ENCODE results near the gene VPS36. TPM values are rescaled to one million over a fixed set of nuclear protein-coding genes. Genes with fewer than 3 reads are reported as not detected.
A peak's percentile ranks its signal among the peaks of the same experiment; 100 is the strongest.

The VPS36 gene
- total and polyA plus RNA-seq, 2 of the 13 experiments (the other 11 are each of a cell fraction or from before 2014, with no cell fraction given), result 17.2 to 22.4 TPM

- TF ChIP-seq ZNF280D (CRISPR knock-in tag; IDR thresholded peaks at IDR 0.05) (no peak), ZNF660 (CRISPR knock-in tag; IDR thresholded peaks at IDR 0.05; ENCODE audit: borderline replicate concordance, low read depth) (no peak), SSRP1 (CRISPR knock-in tag; IDR thresholded peaks at IDR 0.05) (peak; percentile 83; the same call in 1 of the 2 replicates), HNF4G (IDR thresholded peaks at IDR 0.05; ENCODE audit: borderline replicate concordance, low read depth, low read length) (peak; percentile 14; the same call in 1 of the 2 replicates), HNF4G (CRISPR knock-in tag; IDR thresholded peaks at IDR 0.05; ENCODE audit: borderline replicate concordance, low read depth) (no peak), GATAD1 (CRISPR knock-in tag; IDR thresholded peaks at IDR 0.05) (0 out of 2 replicates have a peak, but pooled peaks have one; percentile 14), ZNF256 (CRISPR knock-in tag; conservative IDR thresholded peaks at IDR 0.05) (no peak), ADNP (CRISPR knock-in tag; IDR thresholded peaks at IDR 0.05) (peak; percentile 58; the same call in 1 of the 2 replicates), ZNF513 (CRISPR knock-in tag; conservative IDR thresholded peaks at IDR 0.05) (no peak), ZNF570 (CRISPR knock-in tag; IDR thresholded peaks at IDR 0.05; ENCODE audit: borderline replicate concordance) (no peak), AGO2 (optimal IDR thresholded peaks at IDR 0.05; ENCODE audit: low read depth, low read length) (peak; percentile 90), ZNF512B (CRISPR knock-in tag; IDR thresholded peaks at IDR 0.05; ENCODE audit: borderline replicate concordance) (no peak), CSRNP2 (CRISPR knock-in tag; conservative IDR thresholded peaks at IDR 0.05; ENCODE audit: low read depth) (no peak)
- TF ChIP-seq, protein P1, sequence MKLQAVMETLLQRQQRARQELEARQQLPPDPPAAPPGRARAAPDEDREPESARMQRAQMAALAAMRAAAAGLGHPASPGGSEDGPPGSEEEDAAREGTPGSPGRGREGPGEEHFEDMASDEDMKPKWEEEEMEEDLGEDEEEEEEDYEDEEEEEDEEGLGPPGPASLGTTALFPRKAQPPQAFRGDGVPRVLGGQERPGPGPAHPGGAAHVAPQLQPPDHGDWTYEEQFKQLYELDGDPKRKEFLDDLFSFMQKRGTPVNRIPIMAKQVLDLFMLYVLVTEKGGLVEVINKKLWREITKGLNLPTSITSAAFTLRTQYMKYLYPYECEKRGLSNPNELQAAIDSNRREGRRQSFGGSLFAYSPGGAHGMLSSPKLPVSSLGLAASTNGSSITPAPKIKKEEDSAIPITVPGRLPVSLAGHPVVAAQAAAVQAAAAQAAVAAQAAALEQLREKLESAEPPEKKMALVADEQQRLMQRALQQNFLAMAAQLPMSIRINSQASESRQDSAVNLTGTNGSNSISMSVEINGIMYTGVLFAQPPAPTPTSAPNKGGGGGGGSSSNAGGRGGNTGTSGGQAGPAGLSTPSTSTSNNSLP (IDR thresholded peaks at IDR 0.05; ENCODE audit: low read depth, low read length), result peak; percentile 30; the same call in 1 of the 2 replicates
- TF ChIP-seq, protein P2, sequence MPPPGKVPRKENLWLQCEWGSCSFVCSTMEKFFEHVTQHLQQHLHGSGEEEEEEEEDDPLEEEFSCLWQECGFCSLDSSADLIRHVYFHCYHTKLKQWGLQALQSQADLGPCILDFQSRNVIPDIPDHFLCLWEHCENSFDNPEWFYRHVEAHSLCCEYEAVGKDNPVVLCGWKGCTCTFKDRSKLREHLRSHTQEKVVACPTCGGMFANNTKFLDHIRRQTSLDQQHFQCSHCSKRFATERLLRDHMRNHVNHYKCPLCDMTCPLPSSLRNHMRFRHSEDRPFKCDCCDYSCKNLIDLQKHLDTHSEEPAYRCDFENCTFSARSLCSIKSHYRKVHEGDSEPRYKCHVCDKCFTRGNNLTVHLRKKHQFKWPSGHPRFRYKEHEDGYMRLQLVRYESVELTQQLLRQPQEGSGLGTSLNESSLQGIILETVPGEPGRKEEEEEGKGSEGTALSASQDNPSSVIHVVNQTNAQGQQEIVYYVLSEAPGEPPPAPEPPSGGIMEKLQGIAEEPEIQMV (CRISPR knock-in tag; IDR thresholded peaks at IDR 0.05; ENCODE audit: low read depth), result 0 out of 2 replicates have a peak, but pooled peaks have one; percentile 24
Observed at GRCh38 chr13:52450012-52450792, at the start of gene VPS36 (continued).

Data from HepG2 (cell line).